Keratinocyte (primary cell): ENCODE measurements around the gene PADI1.

Experiments
- EZH2 ChIP-seq: IDR thresholded peaks from one replicate; pipeline ENCODE4 v1.6.1; 2012; ENCODE audit warnings: inconsistent platforms, mild to moderate bottlenecking, low read length, moderate library complexity
- TF ChIP-seq, protein P1 (sequence below), 3 experiments: IDR thresholded peaks in 1 of 3; conservative IDR thresholded peaks in 1 of 3; optimal IDR thresholded peaks in 1 of 3; 2 replicates in 2 of 3; 3 replicates in 1 of 3; pipeline versions ENCODE3 to v1.5.1; 2011; ENCODE audit warnings: low read length in 3 of 3, mild to moderate bottlenecking in 3 of 3, moderate library complexity in 2 of 3, control low read depth in 1 of 3, inconsistent platforms in 1 of 3; ENCODE audit not compliant: insufficient read depth in 2 of 3; ENCODE audit errors: extremely low read depth in 1 of 3

DNA sequence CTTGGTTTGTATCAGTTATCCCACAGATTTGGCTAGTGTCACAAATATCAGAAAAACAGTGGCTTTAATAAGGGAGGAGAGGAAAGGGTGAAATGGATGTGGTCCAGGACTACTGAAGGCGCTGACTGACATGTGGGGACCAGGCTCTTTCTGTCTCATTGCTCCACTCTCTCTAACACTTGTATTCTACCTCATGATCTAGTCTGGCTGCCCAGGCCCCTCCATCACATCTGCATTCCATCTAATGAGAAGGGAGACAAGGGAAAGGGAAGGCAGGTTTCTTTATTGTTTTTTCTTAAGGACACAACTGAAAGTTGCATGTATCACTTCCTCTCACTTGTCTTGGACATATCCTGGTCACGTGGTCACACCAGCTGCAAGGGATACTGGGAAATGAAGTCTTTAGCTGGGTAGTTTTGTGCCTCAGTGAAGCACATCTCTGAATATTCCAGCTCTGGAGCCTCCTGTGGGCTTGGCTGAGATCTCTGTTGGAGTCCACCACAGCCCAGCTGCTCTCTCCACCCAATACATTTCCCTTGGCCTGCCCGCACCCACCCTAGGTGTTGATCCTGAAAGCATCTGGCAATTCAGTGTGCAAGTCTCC lies 43.7 kb upstream of the PADI1 start:
- TF ChIP-seq, protein P1, sequence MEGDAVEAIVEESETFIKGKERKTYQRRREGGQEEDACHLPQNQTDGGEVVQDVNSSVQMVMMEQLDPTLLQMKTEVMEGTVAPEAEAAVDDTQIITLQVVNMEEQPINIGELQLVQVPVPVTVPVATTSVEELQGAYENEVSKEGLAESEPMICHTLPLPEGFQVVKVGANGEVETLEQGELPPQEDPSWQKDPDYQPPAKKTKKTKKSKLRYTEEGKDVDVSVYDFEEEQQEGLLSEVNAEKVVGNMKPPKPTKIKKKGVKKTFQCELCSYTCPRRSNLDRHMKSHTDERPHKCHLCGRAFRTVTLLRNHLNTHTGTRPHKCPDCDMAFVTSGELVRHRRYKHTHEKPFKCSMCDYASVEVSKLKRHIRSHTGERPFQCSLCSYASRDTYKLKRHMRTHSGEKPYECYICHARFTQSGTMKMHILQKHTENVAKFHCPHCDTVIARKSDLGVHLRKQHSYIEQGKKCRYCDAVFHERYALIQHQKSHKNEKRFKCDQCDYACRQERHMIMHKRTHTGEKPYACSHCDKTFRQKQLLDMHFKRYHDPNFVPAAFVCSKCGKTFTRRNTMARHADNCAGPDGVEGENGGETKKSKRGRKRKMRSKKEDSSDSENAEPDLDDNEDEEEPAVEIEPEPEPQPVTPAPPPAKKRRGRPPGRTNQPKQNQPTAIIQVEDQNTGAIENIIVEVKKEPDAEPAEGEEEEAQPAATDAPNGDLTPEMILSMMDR (optimal IDR thresholded peaks at IDR 0.05 in 1 of 3, IDR thresholded peaks at IDR 0.05 in 1 of 3, conservative IDR thresholded peaks at IDR 0.05 in 1 of 3; ENCODE audit: extremely low read depth in 1 of 3, insufficient read depth in 2 of 3, low read length in 3 of 3): no peak
- TF ChIP-seq EZH2: no peak
